ENCODE data around the gene SMCR8. TPM values are rescaled to one million over a fixed set of nuclear protein-coding genes. Genes with fewer than 3 reads are reported as not detected.

SMCR8 gene
- total and polyA plus RNA-seq, 2 donors (not counting 3 experiments of a cell fraction or from before 2014, with no cell fraction given) = 9.5 to 17.6 TPM

DNA sequence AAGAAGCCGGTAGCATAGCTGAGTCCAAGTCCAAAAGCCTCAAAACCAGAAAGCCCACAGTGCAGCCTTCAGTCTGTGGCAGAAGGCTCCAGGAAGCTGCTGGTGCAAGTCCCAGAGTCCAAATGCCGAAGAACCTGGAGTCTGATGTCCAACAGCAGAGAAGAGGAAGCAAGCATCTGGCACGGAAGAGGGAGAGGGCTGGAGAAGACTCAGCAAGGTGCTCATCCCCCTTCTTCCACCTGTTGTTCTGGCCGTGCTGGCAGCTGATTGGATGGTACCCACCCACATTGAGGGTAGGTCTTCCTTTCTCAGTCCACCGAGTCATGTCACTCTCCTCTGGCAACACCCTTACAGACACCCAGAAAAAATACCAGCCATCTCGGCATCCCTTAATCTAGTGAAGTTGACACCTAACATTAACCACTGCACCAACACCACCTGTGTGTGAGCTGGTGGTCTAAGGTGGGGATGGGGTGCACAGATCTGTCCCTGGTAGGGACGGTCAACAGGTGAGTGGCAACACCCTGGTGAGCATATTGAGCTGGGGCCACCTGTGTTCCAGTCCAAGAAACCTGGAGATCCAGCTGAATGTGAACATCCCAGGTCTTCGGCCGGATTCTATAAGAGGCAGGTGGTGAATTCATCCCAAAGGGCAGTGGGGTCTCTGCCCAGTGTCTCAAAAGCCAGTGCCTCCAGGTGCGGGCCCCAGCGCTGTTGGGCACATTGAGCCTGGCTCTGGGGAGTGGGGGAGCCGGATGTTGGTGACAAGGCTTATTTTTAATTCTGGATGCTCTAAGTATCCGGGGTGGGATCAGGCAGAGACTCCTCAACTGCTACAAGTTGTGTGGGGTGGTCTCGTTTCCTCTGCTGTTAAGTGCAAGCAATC lies 44.8 kb upstream of the SMCR8 start:
- H3K9ac ChIP-seq (replicated peaks; ENCODE audit: extremely low read depth, insufficient read depth, low read length) = no peak overlapping the region
- intact Hi-C loops (cut with micrococcal nuclease) (no loop called here), dilution Hi-C loops (cut with MboI; ENCODE audit: extremely low pct_ligation_motif_present, low sequenced_read_pairs) (no loop called here)
- no peaks in the 10 kb centered on the region for H3K79me2 ChIP-seq (ENCODE audit: control insufficient read depth, insufficient read depth, low read length)
- H3K27ac ChIP-seq (ENCODE audit: insufficient read depth, low read depth, low read length) = no peak overlapping the region
- no peak overlapping the region for H3K4me2 ChIP-seq (ENCODE audit: insufficient read depth, low read length)
- peaks cover 5 to 7% of the 10 kb centered on the region in 2 experiments for H3K36me3 ChIP-seq (ENCODE audit: control insufficient read depth in 2 of 2, extremely low read depth in 1 of 2, insufficient read depth in 2 of 2, low read length in 2 of 2)
- H4K20me1 ChIP-seq (replicated peaks; ENCODE audit: control insufficient read depth, extremely low read depth, insufficient read depth, low read length) = no peaks in the 10 kb centered on the region
- ChIA-PET POLR2A (no interaction called here), CTCF (interaction anchor here (0.7 to 1.5 kb wide), 2 partner anchors 52 to 130 kb away, joined by 3 to 4 read pairs; no protein-coding TSS in a partner anchor)
- H3K9me3 ChIP-seq (replicated peaks; ENCODE audit: control insufficient read depth, insufficient read depth, low read length) = no peaks in the 10 kb centered on the region
- H3K27me3 ChIP-seq (ENCODE audit: control insufficient read depth in 2 of 2, insufficient read depth in 2 of 2, low read length in 2 of 2) = no peaks in the 10 kb centered on the region
- no peak overlapping the region for H2AFZ ChIP-seq (ENCODE audit: low read depth, low read length)
- DNase-seq (ENCODE audit: low read depth, low spot score) = no peak
- FAIRE-seq = no peak
- no peaks in the 10 kb centered on the region for H3K9me1 ChIP-seq (replicated peaks; ENCODE audit: control insufficient read depth, extremely low read depth, insufficient read depth, low read length)
- no peak overlapping the region for H3K4me3 ChIP-seq (replicated peaks in 1 of 3; ENCODE audit: insufficient read depth in 1 of 3, low read depth in 1 of 3, low read length in 3 of 3)
- no TSS peak for BruUV-seq (replicated peaks)
- H3K4me1 ChIP-seq (ENCODE audit: control insufficient read depth, extremely low read depth, insufficient read depth, low read length) = no peaks in the 10 kb centered on the region
- TF ChIP-seq POLR2AphosphoS5 (IDR thresholded peaks at IDR 0.05; ENCODE audit: insufficient read depth, low read depth, low read length) = no peak
- no peak for TF ChIP-seq GATA2 (IDR thresholded peaks at IDR 0.05; ENCODE audit: insufficient read depth, insufficient read length, low read depth, low read length)
- TF ChIP-seq MYC (IDR thresholded peaks at IDR 0.05; ENCODE audit: low read depth, low read length) = no peak
- TF ChIP-seq FOS (IDR thresholded peaks at IDR 0.05; ENCODE audit: borderline replicate concordance, insufficient read depth, low read length) = no peak
- no peak for TF ChIP-seq MAX (IDR thresholded peaks at IDR 0.05; ENCODE audit: insufficient read depth, insufficient read length)
- TF ChIP-seq POLR2A (IDR thresholded peaks at IDR 0.05; ENCODE audit: low read depth, low read length) = no peak
- no peak for TF ChIP-seq JUN (IDR thresholded peaks at IDR 0.05; ENCODE audit: borderline replicate concordance, insufficient read depth, insufficient read length, low read depth)
- TF ChIP-seq, protein P1, sequence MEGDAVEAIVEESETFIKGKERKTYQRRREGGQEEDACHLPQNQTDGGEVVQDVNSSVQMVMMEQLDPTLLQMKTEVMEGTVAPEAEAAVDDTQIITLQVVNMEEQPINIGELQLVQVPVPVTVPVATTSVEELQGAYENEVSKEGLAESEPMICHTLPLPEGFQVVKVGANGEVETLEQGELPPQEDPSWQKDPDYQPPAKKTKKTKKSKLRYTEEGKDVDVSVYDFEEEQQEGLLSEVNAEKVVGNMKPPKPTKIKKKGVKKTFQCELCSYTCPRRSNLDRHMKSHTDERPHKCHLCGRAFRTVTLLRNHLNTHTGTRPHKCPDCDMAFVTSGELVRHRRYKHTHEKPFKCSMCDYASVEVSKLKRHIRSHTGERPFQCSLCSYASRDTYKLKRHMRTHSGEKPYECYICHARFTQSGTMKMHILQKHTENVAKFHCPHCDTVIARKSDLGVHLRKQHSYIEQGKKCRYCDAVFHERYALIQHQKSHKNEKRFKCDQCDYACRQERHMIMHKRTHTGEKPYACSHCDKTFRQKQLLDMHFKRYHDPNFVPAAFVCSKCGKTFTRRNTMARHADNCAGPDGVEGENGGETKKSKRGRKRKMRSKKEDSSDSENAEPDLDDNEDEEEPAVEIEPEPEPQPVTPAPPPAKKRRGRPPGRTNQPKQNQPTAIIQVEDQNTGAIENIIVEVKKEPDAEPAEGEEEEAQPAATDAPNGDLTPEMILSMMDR (IDR thresholded peaks at IDR 0.05; ENCODE audit: extremely low read depth in 1 of 2, insufficient read depth in 1 of 2, low read depth in 1 of 2, low read length in 2 of 2) = no peak
- no peak for TF ChIP-seq EZH2 (IDR thresholded peaks at IDR 0.05; ENCODE audit: borderline replicate concordance, low read depth, low read length, severe bottlenecking)
